HG02571 (cell line): Measurements from ENCODE around the gene HIPK1.
"Not testable (repeated sequence)": the region's sequence is repeated elsewhere in the genome, so short reads cannot be mapped to it uniquely, and the experiment has no call there.

Source experiments
- ATAC-seq: cut with Tn5 transposase; IDR thresholded peaks from one replicate; pipeline ENCODE4 v1.9.1; 2021; ENCODE audit warnings: mild to moderate bottlenecking, moderate library complexity; ENCODE audit not compliant: unreplicated experiment

HIPK1 gene

DNA sequence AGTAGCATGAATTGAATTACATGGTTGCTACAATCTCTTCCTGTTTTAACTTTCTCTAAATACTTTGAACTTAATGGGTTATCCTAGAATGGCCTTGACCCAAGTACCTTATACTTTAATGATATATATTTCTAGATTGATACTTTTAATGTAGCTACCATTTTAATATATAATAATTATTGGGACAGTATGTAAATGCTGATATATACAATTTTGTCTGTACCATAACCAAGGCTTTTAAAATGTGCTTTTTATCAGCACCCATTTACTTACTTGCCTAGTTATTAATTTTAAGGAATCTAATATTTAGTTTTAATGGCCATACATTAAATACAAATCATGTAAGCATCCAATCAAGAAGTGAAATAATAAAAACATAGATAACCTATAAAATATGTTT, 13.4 kb downstream of the HIPK1 start:
- ATAC-seq: no peak

DNA sequence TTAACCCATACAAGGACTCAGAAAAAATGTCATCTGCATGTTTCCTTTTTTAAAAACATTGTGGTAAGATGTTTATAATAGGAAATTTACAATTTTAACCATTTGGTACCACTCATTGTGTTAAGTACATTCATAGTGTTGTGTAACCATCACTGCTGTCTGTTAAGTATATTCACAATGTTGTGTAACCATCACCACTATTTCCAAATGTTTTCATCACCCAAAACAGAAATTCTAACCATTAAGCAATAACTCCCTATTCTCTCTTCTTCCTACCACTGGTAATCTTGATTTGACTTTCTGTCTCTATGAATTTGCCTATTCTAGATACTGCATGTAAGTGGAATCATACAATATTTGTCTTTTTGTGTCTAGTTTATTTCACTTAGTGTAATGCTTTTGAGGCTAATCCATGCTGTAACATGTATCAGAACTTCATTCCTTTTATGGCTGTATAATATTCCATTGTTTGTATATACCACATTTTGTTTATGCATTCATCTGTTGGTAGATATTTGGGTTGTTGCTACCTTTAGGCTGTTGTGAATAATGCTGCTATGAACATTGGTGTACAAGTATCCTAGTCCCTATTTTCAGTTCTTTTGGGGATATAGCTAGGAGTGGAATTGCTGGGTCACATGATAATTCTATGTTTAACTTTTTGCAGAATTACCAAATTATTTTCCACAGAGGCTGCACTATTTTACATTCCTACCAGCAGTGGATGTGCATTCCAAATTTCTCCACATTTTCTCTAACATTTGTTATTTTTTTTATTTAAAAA, 14.1 kb downstream of the HIPK1 start:
- no peak for ATAC-seq

DNA sequence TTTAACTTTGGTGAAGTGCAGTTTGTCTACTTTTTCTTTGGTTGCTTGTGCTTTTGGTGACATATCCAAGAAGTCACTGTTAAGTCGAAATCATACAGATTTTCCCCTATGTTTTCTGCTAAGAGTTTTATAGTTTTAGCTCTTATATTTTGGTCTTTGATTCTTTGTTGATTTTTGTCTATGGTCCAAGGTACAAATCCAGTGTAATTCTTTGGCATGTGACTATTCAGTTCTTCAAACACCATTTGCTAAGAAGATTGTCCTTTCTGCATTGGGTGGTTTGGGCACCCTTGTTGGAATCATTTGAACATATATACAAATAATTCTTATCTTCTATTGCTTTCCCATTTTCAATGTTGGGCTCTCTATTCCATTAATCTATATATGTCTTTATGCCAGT, 16.2 kb downstream of the HIPK1 start:
- ATAC-seq: no peak

DNA sequence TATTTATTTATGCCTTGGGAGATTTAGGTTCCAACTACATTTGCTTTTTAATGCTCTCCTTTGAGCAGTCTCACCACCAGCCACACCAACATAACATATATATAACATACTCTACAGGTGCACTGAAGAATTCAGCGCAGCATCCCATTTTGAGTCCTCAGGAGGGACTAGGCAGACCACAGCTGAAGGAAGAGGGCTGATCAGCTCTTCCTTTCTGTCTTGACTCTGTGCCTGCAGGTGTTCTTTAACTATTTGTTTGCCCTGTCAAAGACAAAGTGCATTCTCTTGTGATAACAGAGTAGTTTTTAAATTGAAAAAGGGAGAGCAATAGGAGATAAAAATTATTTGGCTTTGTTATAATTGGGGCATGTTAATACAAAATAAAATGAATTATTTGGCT, 17.0 kb downstream of the HIPK1 start:
- no peak for ATAC-seq

DNA sequence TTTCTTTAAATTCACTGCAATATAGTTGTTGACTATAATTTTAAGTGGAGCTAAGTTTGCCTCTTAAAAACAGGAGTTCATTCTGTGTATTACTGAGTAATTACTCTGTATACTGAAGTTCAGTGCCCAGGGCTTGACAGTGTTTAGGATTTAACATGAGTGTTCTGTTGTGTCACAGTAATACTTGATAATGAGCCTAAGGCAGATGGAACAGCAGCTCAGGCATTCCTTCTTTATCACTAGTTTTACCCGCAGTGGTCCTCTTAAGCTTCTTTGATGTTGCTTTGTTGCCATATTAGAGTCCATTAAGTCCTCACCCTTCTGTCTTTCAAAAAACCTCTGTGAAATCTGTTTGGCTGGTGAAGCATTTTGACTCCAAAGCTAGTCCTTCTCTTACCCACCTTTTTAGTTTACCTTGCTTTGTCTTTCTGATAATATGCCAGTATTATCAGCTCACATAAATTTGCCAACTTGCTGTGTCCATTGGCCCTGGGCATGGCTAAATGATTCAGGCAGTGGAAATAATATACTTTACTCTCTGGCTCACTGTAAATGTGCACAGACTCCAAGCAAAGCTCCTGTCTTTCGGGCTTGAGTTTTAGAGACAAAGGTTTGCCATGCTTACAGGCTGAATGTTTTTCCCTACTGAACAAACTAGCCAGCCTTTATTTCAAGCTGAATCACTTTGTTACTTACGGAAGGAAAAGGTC, 17.7 kb downstream of the HIPK1 start:
- ATAC-seq: no peak

DNA sequence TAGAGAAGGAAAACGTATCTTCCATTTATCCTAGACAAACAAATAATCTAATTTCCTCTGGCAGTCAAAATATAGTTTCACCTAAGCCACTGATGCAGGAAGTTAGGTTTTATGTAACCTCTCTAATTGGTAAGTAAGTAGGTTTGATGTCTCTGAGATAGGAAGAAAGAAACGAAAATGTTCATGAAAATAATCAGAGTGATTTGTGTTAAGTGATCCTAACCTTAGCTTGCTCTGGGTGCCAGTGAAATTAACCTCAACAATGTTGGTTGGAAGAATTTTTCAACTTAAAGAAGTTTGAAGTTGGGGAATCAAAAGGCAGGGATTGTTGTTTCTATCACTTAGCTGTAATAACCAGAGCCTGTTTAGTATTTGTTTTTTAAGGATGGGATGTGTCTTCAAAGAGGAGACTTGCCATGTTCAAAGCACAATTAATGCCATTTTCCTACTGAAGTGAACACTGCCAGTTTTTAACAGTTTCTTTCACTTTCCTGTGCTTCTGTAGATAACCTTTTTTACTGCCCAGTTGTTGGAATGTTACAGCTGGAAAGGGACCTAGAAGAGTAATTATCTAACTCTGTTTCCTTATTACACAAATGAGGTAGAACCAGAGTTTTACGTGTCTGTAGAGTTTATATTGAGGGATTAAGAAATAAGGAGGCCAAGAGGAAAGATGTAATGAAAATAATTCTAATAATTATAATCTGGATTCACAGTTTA, 18.4 kb downstream of the HIPK1 start:
- ATAC-seq: no peak

DNA sequence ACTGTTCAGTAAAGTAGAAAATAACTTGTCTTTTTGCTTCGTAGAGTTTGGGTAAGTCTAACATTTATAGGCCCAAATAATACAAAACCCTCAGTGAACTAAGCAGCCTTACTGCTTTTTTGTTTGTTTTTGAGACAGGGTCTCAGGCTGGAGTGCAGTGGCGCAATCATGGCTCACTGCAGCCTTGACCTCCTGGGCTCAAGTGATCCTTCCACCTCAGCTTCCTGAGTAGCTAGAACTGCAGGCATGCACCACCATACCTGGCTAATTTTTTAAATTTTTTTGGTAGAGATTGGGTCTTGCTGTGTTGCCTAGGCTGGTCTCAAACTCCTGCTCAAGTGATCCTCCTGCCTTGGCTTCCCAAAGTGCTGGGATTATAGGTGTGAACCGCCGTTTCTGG, 19.0 kb downstream of the HIPK1 start:
- not testable (repeated sequence) for ATAC-seq

DNA sequence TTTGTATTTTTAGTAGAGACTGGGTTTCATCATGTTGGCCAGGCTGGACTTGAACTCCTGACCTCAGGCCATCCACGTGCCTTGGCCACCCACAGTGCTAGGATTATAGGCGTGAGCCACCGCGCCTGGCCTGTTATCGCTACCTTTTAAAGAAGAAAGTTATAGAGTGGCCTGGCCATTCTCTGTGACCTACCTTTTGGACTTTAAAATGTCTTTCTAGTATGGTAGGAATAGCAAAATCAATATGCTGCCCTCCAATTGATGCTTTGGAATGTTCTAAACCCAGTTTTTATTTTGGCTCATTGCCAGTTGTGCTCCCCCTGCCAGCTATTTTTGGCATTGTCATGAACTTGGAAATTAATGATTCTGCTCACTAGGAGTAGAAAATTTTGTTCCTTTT, 19.9 kb downstream of the HIPK1 start:
- ATAC-seq: no peak

DNA sequence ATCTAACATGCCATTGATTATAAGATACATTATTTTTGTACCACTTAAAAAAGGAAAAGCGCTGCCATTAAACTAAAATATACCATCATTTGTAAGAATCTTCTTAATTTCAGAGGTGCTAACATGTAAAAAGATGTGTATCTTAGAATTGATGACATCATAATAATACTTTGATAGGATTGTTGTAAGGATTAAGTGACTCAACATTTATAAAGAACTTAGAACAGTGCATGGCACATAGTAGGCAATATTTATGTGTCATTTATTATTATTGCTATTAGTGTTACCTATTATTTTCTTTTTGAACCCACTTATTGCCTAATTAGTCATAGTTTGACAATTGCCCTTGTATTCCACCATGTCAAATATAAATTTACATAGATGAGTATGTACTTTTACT, 21.8 kb downstream of the HIPK1 start:
- no peak for ATAC-seq

DNA sequence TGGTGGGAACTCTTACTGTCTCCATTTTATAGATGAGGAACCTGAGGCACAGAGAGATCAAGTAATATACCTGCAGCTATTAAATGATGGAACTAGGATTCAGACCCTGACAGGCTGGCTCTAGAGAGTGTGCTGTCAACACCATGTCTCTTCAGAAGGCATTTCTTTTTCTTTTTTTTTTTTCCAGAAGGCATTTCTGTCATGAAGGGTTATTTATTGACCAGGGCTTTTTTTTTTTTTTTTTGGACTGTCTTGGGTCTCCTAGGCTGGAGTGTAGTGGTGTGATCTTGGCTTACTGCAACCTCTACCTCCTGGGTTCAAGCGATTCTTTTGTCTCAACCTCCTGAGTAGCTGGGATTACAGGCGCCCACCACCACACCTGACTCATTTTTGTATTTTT, 22.6 kb downstream of the HIPK1 start:
- no peak for ATAC-seq

DNA sequence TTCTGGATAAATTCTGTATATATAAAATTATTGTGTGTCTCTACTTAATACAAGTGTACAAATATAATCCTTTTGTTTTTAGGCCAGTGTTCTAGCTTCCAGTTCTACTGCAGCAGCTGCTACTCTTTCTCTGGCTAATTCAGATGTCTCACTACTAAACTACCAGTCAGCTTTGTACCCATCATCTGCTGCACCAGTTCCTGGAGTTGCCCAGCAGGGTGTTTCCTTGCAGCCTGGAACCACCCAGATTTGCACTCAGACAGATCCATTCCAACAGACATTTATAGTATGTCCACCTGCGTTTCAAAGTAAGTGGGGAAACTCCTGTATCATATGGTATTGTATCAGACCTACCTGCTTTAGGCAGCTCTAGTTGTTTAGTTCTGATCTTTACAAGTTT, 28.9 kb downstream of the HIPK1 start:
- no peak for ATAC-seq

DNA sequence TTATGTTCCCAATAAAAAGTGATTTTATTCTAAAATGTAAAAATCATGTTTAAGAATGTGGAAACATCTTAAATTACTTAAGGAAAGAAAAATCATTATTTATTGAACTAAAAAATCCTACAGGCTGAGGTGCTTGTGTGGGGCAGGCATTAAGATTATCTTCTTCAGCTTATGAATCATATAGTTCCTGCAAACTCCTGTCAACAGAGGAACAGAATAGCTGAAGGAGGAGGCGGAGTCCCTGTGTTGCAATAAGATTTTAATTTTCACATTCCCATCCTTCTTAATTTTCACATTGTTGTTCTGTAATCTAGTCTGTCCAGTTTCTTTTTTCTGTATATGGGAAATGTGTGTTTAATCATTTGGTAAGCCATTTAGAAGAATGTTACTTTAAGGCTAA, 29.6 kb downstream of the HIPK1 start:
- ATAC-seq: no peak

DNA sequence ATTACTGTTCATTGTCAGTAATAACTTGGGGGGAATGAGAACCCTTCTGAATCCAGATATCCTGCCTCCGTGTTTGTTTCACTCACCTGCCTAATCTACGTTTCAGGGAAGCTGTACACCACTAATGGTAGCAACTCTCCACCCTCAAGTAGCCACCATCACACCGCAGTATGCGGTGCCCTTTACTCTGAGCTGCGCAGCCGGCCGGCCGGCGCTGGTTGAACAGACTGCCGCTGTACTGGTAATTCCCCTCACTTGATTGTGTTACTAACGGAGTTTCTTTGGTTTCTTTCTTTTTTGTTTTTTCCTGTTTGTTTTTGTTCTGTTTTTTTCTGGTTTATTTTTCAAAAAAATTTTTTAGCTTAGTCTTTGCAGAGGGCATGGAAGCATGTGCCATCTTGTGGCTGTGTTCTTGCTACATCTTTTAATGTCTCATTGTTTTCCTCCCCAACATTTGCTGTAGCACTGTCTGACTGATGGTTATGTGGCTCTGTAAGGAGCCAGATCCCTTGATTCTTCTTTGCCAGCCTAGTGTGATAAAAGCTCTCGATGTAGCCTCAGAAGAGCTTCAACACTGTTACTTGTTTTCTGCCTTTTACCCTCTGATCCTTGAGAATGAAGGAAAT, 34.3 kb downstream of the HIPK1 start:
- ATAC-seq: no peak

DNA sequence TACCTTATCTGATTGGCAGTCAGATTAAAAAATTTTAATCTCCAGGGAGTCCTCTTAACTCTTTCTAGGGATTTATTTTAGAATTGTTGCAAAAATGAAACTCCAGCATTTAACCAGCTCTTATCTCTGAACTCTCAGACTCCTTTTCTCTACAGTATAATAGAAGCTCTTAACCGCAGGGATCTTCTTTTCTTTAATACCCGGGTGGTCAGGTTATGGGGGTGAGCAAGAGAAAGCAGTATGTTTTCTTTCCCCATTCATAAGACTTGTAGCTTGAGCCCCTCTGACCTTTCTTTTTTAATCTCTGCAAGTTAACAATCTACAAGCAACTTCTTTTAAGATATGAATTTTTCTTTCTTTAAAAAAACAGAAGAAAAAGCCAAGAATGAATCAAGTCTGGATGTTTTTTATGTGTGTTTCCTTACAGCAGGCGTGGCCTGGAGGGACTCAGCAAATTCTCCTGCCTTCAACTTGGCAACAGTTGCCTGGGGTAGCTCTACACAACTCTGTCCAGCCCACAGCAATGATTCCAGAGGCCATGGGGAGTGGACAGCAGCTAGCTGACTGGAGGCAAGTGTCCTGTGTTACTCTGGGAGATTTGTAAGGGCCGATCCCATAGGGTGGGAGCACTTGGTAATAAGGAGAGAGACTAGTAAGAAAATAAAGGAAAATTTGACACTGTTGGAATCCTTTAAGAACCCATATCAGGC, 36.7 kb downstream of the HIPK1 start:
- no peak for ATAC-seq

DNA sequence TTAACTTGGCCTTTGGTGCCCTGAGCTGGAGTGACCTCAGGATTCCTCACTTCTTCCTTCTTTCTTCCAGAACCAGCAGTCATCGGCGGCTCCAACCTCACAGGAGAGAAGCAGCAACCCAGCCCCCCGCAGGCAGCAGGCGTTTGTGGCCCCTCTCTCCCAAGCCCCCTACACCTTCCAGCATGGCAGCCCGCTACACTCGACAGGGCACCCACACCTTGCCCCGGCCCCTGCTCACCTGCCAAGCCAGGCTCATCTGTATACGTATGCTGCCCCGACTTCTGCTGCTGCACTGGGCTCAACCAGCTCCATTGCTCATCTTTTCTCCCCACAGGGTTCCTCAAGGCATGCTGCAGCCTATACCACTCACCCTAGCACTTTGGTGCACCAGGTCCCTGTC, 43.8 kb downstream of the HIPK1 start:
- ATAC-seq: no peak

DNA sequence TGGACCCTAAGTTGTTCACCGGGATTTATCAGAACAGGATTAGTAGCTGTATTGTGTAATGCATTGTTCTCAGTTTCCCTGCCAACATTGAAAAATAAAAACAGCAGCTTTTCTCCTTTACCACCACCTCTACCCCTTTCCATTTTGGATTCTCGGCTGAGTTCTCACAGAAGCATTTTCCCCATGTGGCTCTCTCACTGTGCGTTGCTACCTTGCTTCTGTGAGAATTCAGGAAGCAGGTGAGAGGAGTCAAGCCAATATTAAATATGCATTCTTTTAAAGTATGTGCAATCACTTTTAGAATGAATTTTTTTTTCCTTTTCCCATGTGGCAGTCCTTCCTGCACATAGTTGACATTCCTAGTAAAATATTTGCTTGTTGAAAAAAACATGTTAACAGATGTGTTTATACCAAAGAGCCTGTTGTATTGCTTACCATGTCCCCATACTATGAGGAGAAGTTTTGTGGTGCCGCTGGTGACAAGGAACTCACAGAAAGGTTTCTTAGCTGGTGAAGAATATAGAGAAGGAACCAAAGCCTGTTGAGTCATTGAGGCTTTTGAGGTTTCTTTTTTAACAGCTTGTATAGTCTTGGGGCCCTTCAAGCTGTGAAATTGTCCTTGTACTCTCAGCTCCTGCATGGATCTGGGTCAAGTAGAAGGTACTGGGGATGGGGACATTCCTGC, 46.2 kb downstream of the HIPK1 start:
- ATAC-seq: no peak

DNA sequence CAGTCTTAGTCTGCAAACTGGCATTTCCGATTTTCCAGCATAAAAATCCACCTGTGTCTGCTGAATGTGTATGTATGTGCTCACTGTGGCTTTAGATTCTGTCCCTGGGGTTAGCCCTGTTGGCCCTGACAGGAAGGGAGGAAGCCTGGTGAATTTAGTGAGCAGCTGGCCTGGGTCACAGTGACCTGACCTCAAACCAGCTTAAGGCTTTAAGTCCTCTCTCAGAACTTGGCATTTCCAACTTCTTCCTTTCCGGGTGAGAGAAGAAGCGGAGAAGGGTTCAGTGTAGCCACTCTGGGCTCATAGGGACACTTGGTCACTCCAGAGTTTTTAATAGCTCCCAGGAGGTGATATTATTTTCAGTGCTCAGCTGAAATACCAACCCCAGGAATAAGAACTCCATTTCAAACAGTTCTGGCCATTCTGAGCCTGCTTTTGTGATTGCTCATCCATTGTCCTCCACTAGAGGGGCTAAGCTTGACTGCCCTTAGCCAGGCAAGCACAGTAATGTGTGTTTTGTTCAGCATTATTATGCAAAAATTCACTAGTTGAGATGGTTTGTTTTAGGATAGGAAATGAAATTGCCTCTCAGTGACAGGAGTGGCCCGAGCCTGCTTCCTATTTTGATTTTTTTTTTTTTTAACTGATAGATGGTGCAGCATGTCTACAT, 47.6 kb downstream of the HIPK1 start:
- no peak for ATAC-seq

DNA sequence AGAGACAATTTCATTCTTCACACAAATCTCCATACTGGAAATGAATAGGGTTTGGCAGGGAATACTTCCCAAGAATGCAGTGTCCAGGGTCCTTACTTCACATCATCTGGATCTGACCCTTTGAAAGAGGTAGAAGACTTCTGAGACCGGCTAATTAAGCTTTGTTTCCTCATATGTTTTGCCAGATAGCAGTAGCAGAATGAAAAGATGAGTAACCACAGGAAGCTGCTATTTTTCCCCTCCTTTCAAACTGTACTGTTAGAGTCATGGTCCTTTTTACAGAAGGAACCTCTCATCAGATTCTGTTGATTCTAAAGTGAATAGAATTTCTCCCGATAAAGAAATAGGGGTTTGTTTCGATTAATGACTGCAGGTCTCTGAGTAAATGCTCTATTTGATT, 48.8 kb downstream of the HIPK1 start:
- ATAC-seq: no peak

DNA sequence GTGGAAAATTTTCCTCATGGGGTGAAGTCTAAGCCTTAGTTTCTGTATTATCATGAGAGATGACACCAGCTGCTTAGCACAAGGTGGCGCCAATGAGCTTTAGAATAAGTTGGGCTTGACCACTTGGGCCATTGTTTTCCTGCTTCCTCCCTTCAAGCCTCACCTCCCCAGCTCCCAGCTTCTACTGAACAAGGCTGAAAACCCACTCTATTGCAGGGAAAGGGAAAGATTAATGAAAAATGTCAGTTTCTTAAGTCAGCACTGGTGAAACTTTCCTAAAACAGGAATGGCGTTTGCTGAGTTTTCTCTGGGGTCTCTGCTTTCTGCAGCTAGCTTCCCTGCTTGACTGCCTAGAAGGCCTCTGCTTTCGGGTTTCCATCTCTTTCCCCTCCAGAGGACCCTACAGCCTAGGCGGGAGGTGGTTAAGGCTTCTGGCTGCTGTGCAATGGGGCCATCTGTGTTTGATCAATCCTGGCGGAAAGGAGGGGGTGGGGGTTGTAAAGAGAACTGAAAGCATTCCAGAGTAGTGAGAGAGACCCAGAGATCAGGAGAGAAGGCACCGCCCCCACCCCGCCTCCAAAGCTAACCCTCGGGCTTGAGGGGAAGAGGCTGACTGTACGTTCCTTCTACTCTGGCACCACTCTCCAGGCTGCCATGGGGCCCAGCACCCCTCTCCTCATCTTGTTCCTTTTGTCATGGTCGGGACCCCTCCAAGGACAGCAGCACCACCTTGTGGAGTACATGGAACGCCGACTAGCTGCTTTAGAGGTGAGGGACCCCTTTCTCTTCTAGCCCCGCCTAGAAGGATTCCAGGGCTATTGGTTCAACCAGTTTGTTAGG, 50.0 kb downstream of the HIPK1 start, which contains the start of gene OLFML3:
OLFML3 (plus strand) TSS at position 612 of the 840 bp plus-strand sequence; CDS start at position 655, 43 bp downstream.
- no peak for ATAC-seq
